GM21367 (cell line): Measurements from ENCODE around the gene FBL.
"Not testable (repeated sequence)": the region's sequence is repeated elsewhere in the genome, so short reads cannot be mapped to it uniquely, and the experiment has no call there.

ENCODE experiments used
- ATAC-seq: cut with Tn5 transposase; IDR thresholded peaks from one replicate; pipeline ENCODE4 v1.9.1; 2021; ENCODE audit not compliant: unreplicated experiment

The FBL gene

DNA sequence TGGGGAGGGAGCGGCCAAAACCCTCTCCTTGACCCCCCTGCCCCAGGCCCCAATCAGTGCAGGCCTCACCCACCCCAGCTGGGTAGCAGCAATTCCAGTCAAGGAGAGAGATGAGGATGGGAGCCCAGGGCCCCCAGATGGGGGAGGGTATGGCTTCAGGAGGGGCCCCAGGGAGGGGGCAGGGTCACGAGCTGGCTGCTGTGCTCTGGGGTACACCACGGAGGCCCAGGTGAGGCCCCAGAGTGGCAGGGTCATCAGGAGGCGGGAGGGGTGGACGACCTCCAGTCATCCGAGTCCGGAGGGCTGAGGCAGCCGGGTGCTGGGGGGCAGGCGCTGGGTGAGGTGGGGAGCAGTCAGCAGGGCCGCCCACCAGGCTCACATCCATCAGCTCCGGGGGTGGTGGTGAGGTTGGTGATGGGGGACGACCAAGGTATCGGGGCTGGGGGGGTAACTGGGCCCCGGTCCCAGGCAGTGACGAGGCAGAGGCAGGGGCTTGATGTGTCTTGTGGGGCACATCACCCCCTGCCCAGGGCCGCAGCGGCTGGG, 20.6 kb downstream of the FBL start:
- no peak for ATAC-seq

GRCh38 chr19:39825093-39825463, 21.1 kb downstream of the FBL start:
- no peak for ATAC-seq

- ATAC-seq, result peak; percentile 89
These were observed 21.8 kb downstream of the FBL start for GRCh38 chr19:39824143-39825092.

DNA sequence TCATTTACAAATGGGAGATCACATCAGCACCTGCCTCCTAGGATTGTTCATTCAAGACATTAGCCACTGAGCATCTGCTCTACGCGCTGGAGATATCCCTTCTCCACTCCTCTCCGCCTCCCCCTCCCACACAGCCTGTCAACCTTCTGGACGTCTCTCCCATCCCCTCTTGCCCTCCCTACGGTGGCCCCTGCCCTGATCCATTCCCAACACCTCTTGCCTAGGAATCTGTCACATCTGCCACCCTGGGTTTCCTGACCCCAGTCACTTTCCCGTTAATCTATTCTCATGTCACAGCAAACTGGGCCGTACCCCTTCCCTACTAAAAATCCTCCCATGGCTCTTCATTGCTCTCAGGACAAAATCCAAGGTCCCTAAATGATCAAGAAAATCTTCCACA, 22.5 kb downstream of the FBL start:
- no peak for ATAC-seq

GRCh38 chr19:39820696-39821095, 25.5 kb downstream of the FBL start:
- ATAC-seq, result no peak

DNA sequence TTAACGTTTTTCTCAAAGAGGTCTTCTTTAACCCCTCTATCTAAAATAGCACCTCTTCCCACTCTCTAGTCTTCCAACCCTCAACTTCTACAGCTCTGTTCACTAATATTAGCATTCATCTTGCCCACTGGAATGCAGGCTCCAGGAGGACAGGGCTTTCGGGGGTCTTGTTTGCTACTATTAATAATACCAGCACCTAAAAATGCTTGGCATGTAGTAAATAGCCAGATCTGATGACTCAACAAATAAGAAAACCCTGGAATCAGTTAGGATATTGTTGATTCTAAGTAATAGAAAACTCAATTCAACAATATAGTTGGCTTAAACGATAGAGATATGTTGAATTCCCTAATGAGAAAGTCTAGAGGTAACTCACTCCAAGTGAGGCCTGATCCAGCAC, 26.4 kb downstream of the FBL start:
- ATAC-seq, result no peak

- no peak for ATAC-seq
These were observed 27.5 kb downstream of the FBL start for GRCh38 chr19:39818626-39819097.

- ATAC-seq, result no peak
These were observed 28.2 kb downstream of the FBL start for GRCh38 chr19:39817888-39818561.

DNA sequence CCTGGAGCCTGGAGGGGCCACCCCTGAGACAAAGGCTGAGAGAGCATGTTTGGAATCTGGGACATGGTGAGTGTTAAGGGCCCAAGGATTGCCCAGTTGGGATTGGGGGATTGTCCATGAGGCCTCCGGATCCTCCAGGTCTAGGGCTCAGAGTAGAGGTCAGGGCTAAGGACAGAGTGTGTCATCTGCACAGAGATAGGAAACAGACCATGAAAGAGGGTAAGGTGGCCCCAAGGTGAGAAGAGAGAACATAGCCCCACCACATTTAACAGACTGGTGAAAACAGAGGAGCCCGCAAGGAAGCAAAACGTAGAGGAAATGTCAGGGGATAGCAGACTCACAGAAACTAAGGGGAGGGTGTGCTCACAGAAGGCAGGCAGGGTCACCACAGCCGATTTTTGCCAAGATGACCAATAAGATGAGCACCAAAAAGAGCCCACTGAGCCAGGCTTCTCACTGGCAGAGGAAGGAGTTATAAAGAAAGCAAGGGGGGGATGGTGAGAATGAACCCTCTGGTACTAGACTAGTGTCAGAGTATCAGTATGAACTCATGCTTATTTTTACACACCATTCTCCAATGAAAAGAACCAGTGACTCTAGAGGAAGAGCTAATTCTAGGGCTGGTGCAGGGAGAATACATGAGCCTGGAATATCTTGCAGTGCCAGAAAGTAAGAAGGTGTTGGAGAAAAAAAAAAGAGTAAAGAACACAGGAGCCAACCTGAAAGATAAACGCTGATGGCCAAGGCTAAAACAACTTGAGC, 29.7 kb downstream of the FBL start:
- ATAC-seq, result no peak

DNA sequence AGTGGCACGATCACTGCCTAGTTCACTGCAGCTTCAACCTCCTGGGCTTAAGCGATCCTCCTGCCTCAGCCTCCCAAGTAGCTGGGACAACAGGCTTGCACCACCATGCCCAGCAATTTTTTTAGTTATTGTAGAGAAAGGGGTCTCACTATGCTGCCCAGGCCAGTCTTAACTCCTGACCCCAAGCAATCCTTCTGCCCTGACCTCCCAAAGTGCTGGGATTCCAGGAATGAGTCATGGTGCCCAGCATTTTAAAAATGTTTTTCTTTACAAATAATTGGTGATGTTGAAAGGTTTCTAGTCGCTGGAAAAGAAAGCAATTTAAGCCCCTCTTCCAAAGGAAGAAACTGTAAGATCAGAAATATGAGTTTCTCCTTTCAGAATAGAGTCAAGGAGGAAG, 31.6 kb downstream of the FBL start:
- ATAC-seq, result no peak

GRCh38 chr19:39814111-39814510, 32.1 kb downstream of the FBL start:
- ATAC-seq, result not testable (repeated sequence)

DNA sequence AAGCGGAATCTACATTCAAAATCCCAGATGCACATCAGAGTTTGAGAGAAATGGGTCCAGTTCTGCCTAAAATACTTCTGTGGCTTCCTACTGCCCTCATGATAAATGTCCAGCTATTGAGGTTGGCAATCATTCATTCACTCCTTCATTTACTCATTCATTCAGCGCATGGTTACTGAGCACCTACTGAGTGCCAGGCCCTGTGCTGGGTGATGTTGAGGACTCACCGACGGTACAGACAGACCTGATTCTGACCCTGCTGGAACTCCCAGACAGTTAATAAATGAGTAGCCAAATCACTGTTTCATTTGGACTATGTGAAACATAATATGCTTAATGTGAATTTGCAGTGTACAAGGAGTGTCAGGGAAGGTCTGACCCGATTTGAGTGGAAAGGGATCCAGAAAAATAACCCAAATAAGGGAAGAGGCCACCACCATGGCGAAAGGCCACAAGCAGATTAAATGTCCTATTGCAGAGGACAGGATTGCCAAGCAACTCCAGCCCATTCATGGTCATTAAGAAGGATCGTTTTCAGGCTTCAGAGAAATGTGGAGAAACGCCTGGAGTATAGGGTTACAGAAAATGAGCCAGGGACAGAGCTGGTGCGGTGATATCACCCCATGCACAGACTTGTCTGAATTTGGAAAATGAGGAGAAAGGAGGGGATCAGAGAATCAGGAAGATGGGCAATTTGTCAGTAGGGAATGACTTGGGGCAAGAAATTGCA, 32.8 kb downstream of the FBL start:
- no peak for ATAC-seq

DNA sequence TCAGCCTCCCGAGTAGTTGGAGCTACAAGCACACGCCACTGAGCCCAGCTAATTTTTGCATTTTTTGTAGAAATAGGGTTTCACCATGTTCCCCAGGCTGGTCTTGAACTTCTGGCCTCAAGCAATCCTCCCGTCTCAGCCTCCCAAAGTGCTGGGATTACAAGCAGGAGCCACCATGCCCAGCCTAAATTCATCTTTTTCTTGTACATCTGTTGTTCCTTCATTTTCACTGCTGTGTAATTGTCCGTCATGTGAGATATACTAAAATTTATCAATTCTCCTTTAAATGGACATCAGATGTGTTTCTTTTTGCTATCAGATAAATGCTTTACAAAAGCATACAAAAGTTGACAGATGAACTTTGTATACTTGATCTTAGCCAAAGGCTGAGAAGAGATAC, 35.1 kb downstream of the FBL start:
- no peak for ATAC-seq

GRCh38 chr19:39810424-39810823, 35.8 kb downstream of the FBL start:
- no peak for ATAC-seq

- ATAC-seq, result no peak
These were observed 36.8 kb downstream of the FBL start for GRCh38 chr19:39809368-39809767.

DNA sequence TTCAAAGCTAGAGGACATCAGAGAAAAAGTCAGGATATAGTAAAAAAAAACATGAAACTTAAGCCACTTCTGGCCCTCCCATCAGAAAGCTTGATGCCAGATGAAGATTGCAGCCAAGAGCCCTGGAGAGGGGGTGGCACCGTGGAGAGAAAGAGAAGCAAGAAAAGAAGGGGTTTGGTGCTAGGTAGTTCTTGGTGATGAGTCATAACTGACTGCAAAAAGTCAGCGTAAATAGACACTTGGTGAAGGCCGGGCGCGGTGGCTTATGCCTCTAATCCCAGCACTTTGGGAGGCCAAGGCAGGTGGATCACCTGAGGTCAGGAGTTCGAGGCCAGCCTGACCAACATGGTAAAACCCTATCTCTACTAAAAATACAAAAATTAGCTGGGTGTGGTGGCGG, 37.5 kb downstream of the FBL start:
- ATAC-seq, result not testable (repeated sequence)

DNA sequence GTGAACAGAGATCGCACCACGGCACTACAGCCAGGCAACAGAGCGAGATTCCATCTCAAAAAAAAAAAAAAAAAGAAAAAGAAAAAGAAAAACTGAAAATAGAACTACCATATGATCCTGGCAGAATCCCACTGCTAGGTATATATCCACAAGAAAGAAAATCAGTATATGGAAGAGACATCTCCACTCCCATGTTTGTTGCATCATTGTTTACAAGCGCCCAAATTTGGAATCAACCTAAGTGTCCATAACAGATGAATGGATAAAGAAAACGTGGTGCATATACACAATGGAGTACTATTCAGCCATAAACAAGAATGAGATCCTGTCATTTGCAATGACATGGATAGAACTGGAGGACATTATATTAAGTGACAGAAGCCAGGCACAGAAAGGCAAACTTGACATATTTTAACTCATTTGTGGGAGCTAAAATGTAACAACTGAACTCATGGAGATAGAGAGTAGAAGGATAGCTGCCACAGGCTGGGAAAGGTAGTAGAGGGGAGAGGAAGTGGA, 38.3 kb downstream of the FBL start:
- ATAC-seq, result no peak

GRCh38 chr19:39805104-39805503, 41.1 kb downstream of the FBL start:
- ATAC-seq, result no peak

- no peak for ATAC-seq
These were observed 43.2 kb downstream of the FBL start for GRCh38 chr19:39802958-39803357.

GRCh38 chr19:39797083-39797482, 49.1 kb downstream of the FBL start:
- no peak for ATAC-seq
